D721Med (cell line): ENCODE data around the gene CA5B.

Experiments used
- DNase-seq: peaks from one replicate; pipeline ENCODE4 v3.0.0; 2011; ENCODE audit warnings: low spot score; ENCODE audit not compliant: insufficient read length
- FAIRE-seq: peaks from 2 replicates; lab custom pipeline; 2011; peaks lifted over from hg19 to GRCh38; lab: Jason Lieb, UNC
- CTCF ChIP-seq: IDR thresholded peaks from 2 replicates; pipeline ENCODE4 v1.5.1; 2012; ENCODE audit warnings: mild to moderate bottlenecking, control low read depth; ENCODE audit not compliant: insufficient read depth; ENCODE audit errors: missing control alignments

CA5B gene

DNA sequence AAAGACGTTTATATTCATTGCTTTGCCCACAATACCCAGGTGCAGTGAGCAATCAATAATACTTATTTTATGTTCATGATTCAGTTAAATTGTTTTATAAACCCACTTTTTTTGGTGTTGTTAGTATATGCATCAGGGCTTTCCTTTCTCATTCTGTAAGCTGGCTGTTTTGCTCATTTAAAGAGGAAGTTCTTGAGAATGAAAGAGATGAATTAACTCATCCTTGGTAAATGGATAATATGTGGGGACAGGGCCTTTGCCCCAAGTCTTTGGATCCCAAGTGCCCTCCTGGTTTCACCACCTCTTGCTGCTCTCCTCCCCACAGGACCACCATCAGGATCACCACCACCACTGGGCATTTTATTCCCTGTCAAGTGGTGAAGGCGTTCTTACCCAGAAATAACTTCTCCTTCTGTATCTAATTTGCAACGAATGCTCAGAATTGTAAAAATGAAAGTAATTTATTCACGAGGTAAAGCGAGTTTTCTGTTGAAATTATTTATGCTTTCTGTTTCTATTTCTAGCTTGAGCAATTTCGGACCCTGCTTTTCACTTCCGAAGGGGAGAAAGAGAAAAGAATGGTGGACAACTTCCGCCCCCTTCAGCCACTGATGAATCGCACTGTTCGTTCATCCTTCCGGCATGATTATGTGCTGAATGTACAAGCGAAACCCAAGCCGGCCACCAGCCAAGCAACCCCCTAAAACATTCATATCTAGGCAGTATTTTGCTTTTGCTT is 44.1 kb downstream of the CA5B start:
- FAIRE-seq = no peak
- no peak for DNase-seq
- TF ChIP-seq CTCF = no peak

DNA sequence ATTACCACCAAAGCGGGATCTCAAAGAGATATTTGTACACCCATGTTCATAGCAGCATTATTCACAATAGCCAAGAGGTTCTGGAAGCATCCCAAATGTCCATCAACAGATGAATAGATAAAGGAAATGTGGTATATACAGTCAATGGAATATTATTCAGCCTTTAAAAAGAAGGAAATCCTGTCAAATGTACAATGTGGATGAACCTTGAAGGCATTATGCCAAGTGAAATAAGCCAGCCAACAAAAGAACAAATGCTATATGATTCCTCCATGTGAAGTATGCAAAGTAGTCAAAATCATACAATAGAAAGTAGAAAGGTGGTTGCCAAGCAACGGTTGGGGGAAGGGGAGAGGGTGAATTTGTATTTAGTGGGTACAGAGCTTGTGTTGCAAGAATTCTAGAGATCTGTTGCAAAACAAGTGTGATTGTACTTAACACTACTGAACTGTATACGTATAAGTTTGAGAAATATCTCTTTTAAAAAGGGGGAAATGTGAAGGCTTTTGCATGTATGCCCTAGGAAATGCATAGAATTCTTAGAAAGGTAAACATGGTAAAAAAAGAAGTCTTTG is 47.2 kb downstream of the CA5B start:
- TF ChIP-seq CTCF = no peak

DNA sequence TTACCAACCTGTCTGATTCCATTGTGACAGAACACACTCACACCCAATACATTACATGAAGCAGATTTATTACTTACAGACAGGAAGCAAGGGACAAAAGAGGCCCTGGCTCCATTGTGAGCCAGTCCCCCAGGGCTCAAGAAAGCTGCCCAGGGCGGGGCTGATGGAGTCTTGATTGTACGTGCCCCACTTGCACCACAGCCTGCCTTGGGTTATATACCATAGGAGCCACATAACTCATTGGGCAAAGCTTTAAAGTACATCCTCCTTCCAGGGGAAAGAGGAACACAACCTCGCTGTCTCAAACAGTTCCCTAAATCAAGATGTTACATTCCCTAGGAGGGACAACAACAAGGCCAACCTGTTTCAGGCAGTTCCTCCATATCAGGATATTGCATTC is 48.8 kb downstream of the CA5B start:
- TF ChIP-seq CTCF = no peak
- FAIRE-seq (no peak), DNase-seq (no peak)

More for the DNA sequence above, 47.2 kb downstream of the CA5B start:
- no peak for FAIRE-seq
- DNase-seq = no peak

GRCh38 chrX:15789979-15790768 is 52.1 kb downstream of the CA5B start, which contains the start of gene ZRSR2:
ZRSR2 (plus strand) TSS chrX:15790484; CDS start chrX:15790496, 12 bp downstream.
- FAIRE-seq = no peak
- TF ChIP-seq CTCF = no peak

GRCh38 chrX:15790769-15791290 is 52.8 kb downstream of the CA5B start:
- DNase-seq (no peak), FAIRE-seq (no peak)
- TF ChIP-seq CTCF = no peak

More at GRCh38 chrX:15789979-15790768, 52.1 kb downstream of the CA5B start, which contains the start of gene ZRSR2:
- DNase-seq = peak; percentile 50

GRCh38 chrX:15797707-15798106 is 59.6 kb downstream of the CA5B start:
- no peak for TF ChIP-seq CTCF
- DNase-seq = no peak
- FAIRE-seq = no peak
